HG03045 (cell line): ENCODE measurements around the gene LIN28A.
A peak's percentile ranks its signal among the peaks of the same experiment; 100 is the strongest.

Experiments
- ATAC-seq: cut with Tn5 transposase; IDR thresholded peaks from one replicate; pipeline ENCODE4 v1.9.1; 2021; ENCODE audit warnings: mild to moderate bottlenecking, moderate library complexity; ENCODE audit not compliant: unreplicated experiment

The LIN28A gene

DNA sequence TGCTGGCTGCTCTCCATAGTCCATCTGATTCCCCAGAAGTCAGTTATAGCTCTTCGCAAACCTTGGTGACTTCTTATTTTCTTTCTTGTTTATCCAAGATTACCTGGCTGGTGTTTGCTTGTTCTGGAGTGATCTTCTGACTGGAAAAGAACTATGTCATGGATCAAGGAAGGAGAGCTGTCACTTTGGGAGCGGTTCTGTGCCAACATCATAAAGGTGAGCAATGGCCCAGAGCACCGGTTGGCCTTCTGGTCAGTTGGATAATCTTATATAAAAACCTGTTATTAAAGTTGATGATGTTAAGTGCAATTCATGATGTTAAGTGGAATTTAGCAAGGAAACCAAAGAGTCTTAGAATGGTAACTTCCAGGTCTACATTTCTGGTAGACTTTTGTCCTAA, 22.2 kb downstream of the LIN28A start:
- no peak for ATAC-seq

DNA sequence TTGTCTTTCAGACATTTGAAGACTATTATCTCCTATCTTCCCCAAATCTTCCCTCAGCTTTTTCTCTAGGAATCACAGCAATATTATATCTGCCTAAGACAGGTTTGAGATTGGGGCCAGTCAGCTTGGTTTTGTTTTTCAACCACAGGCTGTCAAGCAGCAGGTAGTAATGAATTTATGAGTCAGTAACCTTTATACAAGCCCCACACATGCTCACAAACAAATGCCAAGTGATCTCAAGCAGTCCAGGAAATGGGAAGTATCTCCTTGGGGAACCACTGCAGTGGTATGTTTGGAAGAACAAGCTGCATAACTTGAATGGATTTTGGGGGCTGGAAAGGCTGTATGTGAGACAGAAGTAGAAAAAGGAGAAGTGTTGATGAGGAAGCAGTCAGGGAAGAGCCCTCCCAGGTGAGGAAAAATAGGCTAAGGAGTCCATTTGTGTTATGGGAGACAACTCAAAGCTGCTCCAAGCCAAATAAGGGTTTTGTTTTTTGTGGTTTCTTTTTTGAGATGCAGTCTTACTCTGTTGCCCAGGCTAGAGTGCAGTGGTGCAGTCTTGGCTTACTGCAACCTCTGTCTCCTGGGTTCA, 23.6 kb downstream of the LIN28A start:
- no peak for ATAC-seq

DNA sequence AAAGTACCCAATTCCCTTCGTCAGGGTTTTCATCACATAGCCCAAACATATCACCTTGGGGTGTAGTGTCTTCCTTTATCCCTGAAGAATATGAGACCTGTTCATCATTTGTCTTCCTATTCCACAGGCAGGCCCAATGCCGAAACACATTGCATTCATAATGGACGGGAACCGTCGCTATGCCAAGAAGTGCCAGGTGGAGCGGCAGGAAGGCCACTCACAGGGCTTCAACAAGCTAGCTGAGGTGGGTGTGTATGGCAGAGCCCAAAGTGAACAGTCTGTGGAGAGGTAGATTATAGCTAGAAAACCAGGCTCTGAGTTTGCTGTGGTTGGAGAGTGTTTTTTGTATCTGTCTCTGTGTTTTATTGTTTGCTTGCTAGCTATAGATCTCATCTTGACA, 27.4 kb downstream of the LIN28A start:
- no peak for ATAC-seq

DNA sequence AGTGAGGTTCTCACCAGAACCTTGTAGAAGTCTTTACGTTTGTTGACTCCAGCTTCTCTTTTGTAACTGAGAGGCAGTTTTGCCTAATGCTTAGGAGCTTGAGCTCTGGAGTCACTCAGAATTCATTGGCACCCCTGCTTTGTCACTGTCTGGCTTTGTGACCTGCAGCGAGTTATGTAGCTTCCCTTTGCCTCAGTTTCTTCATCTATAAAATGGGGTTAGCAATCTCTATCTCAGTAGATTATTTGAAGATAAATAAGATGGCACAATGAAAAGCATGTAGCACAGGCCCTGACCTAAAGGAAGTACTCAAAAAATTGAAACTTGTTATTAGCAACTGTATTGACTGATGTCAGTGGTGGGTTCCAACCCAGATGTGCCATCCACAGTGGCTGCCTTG, 29.6 kb downstream of the LIN28A start:
- no peak for ATAC-seq

DNA sequence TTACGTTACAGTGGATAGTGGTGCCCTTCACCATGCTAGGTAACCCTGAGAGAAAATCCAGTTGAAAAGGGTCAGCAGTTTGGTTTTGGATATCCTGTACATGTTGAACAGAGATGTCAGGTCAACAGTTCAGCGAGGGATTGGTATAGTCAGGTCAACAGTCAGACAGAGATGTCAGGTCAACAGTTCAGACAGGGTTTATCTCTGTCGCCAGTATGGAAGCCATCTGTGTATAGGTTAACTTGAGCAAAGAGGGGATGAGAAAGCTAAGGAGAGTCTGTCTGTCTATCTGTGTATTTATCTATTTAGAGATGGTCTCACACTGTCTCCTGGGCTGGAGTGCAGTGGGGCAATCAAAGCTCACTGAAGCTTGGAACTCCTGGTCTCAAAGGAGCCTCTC, 39.3 kb downstream of the LIN28A start:
- no peak for ATAC-seq

DNA sequence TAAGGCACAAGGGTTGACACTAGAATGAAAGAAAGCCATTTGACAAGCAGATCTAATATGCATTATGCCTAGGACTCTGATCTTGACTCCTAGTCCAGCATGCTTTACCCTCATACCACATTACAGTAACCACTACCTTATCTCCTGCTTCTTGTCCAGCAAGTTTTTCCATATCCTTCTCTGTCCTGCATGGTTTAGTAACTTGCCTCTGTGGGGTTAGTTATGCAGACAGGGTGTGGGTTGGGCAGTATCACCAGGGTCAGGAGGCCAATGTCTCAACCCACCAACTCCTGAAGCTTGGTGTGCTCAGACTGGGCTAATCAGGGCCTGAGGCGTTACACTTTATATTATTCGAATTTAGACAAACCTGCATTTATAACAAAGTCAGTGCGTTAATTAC, 40.3 kb downstream of the LIN28A start:
- no peak for ATAC-seq

DNA sequence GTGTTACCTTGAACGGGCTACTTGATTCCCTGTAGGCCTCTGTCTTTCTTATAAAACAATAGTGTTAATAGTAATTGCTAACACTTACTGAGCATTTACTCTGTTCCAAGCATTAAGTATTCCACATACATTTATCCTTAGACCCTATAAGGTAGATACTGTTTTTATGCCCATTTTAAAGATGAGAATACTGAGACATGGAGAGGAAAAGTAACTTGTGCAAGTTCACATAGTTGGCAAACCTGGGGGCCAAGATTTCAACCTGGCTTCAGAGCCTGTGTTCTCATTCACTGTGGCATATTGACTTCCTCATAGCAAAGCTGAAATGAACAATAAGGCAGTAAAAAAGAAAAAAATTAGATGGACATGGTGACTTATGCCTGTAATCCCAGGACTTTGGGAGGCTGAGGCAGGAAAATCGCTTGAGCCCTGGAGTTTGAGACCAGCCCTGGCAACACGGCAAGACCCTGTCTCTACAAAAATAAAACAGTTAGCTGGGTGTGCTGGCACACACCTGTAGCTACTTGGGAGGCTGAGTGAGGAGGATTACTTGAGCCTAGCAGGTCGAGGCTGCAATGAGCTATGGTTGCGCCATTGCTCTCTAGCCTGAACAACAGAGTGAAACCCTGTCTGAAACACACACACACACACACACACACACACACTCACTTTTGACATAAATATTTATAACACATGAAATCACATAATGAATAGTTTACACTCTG, 42.0 kb downstream of the LIN28A start:
- no peak for ATAC-seq

DNA sequence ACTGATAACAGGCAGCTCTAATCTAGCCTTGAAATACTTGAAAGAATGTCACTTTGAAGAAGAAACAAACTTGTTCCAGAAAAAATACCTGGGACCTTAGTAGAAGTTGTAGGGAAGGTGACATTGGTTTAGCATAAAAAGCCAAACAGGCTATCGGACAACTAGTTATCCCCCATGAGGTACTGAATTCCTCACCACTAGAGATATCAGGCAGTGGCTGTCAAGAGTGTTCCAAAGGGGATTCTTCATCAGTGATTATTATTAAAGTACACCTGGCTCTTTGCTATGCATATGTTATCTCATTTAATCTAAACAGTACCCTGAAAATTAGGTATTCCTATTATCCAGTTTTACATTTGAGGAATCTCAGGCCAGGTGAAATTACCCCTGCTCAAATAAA, 48.5 kb downstream of the LIN28A start:
- no peak for ATAC-seq

DNA sequence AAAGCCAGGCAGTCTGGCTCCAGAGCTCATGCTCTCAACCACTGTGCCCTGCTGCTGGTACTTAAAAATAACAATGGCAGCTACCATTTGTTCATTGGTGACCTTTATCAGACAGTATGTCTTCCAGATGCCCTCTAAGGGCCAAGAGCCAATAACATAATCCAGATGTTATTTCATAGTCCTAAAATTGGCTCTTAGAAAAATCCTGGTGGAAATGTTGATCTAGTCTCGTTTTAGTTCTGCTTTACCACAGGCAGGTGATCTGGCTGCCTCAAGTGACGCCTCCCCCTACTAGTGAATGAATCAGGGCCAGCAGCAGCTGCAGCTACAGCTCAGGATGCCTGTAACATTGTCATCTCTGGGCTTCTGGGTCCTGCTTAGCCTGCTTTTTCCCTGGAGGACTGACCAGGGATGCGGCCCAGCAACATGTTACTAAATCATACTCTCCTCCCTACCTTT, 49.0 kb downstream of the LIN28A start:
- no peak for ATAC-seq

DNA sequence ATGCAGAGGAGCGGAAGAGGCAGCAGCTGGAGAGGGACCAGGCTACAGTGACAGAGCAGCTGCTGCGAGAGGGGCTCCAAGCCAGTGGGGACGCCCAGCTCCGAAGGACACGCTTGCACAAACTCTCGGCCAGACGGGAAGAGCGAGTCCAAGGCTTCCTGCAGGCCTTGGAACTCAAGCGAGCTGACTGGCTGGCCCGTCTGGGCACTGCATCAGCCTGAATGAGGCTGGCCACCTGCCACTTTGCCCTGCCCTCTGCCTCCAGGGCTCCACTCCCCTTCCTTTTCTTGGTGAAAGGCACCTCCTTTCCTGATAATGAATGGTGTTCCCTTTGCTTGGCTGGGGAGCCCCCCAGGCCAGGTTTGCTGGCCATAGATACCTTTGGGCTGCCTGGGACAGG, 58.3 kb downstream of the LIN28A start:
- no peak for ATAC-seq

DNA sequence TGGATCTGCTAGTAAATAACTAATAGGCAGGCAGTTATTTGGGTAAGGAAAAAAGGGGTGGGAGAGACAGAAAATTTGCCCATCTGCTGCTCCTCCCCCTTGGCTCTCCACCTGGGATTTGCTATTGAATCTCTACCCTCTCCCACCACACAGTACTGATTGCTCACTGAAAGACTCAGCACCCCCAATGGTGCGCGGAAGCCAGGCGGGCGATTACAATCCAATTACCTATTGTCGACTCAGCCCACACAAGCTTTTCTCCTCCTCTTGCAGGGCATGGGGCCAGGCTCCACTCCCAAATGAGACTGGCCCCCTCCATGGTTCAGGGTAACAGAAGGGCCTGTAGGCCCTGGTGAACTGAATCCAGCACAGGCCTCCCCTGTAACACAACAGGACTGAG, 58.9 kb downstream of the LIN28A start:
- no peak for ATAC-seq

DNA sequence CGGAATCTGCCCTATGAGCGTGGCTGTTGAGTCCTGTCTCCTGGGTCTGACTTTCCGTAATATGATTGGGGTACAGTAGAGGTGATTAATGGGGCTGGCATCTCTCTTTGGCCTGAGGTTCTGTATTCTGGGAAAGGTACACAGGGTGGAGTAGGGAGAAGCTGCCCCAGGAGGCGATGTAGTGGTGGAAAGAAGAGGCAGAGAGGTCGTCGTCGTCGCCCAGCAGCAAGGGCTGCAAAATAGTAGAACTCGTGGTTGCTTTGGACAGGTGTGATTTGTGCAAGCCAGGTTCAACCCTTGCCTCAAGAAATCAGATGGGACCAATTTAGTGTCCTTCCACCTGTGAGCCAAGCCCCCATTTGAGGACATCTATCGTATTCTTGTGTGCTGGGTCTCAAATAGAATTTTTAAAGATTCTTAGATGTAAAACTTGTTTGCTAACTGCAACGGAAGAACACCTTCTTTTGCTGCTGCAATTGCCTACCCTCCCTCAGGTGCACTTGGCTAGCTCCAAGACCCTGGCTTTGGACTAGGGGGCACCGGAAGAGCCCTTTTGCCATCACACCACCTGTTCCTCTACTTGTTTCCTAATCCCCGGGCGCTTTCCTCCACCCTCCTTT, 60.4 kb downstream of the LIN28A start:
- no peak for ATAC-seq

DNA sequence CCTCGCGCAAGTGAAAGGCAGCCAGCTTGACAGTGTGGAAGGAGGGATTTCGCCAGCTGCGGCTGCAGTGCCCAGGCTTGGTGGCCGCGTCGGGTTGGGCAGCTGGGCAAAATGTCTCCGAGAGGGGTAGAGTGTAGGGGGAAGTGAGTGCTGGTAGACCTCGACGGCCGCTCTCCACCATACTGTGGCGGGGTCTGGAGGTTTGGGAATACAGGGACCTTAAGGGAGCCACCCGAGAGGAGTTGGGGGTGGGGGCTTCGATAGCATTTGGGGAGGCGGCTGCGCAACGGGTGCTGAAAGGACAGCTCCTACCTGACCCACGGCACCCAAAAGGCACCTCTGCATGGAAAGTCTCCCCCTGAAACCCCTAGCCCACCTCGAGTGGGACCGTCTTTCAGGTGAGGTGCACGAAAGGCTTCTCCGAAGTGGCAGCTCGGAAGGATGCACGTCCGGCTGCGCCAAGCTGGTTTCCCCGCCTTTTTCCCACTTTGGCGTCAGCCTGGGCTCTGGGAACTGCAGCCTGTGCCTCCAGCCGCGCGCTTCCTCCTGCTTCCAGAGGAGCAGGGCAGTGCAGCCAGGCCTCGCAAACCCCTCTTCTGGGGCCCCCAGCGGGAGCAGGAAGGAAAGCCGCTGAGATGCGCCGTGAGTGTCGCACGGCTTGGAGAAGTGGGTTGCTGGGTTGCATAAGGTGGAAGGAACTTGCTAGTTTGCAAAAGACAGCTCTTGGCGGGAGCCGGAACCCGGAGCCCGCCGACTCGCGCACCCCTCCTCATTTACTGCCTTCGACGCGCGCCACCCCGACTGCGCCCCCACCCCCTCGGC, 61.1 kb downstream of the LIN28A start:
- no peak for ATAC-seq

DNA sequence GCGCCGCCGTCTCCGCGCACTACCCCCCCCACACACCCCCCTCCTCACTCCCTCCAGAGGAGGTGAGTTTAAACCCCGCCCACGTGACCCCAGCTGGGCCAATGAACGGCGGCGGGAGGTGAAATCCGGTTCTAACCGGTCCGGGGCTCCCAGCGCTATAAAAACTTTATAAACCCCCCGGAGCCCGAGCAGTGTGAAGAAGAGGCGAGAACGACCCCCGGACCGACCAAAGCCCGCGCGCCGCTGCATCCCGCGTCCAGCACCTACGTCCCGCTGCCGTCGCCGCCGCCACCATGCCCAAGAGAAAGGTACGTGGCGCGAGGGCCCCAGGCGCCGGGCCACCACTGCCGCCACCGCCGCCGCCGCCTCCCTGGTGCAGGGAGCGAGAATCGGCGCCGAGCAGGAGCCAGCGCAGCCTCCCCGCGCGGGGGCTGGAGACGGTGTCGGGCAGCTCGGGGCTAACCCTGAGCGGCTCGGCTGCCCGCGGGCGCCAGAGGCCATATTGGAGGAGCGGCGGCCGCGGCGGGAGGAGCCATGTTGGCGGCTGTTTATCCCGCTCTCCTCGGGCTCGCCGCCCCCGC, 61.8 kb downstream of the LIN28A start, which contains the start of gene HMGN2:
TSS of gene HMGN2 (plus strand) at position 121 of the 581 bp plus-strand sequence. CDS start at position 294, 173 bp downstream.
- ATAC-seq: peak; percentile 45

DNA sequence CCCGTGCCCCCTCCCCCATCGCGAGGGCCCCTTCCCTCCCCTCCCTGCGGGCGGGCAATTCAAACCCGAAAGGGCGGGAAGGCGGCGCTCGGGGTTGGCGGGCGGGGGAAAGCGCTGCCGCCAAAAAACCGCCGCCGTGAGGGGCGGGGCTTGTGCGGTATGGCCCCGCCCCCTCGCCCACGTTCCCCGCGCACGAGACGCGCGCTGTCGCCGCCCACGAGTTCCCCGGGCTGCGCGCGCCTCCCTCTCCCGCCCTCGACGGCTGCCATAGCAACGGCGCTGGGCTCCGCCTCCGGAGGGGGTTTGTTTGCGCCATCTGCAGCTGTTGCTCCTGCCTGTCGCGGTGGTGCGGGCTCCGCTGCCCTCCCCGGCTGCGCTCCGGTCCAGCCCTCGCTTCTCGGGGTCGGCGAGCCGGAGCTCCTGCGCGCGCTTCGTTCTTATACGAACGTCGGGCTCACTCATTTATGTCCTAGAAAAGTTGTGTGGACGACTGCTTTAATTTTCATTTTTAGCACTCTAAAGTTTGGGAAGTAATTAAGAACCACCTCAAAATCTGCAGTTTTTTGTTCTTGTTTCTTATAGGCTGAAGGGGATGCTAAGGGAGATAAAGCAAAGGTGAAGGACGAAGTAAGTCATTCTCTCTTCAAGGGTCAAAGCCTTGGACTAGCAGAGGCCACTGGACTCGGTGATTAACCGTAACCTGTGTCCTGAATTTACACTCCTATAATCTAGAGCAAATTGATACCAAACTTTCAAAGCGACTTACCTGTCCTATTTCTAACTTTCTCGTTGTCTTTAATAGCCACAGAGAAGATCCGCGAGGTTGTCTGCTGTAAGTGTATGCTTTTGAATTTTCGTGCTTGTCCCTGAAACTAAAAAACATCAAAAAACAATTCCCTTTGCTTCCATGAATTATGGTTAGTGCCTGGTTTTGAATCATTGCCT, 62.6 kb downstream of the LIN28A start:
- ATAC-seq: peak; percentile 82

DNA sequence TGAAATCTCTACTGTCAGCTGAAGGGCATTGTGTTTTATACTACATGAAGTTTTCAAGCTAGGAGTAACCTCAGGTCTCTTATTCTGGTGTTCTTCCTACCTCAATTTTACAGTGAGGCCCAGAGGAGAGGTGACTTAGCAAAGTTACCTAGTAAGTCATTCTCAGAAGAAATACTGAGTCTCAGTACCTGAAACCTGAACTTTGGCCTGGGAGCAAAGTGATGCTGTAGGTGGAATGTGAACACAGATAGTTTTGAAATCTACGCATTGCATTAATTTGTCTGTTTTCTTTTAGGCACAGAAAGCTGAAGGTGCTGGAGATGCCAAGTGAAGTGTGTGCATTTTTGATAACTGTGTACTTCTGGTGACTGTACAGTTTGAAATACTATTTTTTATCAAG, 64.2 kb downstream of the LIN28A start:
- no peak for ATAC-seq

DNA sequence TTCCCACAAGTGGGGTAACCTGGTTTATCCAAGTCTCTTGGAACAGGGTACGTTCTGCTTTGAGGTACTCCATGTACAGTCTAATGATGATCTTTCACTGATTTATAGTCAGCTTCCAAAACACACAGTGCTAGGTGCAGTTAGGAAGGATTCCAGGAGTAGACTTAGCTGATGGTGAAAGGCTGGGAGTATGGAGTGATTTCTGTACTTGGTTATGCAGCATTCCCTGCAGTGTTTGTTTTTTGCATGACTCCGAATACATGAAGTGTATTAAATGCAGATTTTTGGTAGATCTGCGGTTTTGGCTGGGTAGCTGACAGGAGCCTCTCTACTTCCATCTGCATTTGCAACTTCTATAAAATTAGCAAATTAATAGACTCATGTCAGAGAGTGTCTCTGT, 65.4 kb downstream of the LIN28A start:
- no peak for ATAC-seq

DNA sequence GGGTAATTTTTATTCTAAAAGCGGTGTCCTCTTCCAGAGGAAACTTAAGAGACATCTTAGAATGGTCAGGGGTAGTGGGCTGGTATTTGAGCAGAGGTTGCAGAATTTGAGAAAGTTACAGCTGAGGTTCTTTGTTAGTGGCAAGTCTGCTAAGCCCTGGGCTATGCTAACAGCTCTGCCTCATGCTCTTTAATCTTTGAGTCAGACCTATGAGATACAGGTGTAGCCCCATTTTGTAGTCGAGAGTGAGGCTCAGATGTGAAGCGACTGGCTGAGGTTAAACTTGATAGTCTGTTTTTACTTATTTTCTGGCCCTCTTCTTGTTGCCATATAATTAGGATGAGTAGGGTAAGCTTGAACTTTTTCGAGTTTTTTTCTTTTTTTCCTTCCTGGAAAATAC, 66.3 kb downstream of the LIN28A start:
- no peak for ATAC-seq

DNA sequence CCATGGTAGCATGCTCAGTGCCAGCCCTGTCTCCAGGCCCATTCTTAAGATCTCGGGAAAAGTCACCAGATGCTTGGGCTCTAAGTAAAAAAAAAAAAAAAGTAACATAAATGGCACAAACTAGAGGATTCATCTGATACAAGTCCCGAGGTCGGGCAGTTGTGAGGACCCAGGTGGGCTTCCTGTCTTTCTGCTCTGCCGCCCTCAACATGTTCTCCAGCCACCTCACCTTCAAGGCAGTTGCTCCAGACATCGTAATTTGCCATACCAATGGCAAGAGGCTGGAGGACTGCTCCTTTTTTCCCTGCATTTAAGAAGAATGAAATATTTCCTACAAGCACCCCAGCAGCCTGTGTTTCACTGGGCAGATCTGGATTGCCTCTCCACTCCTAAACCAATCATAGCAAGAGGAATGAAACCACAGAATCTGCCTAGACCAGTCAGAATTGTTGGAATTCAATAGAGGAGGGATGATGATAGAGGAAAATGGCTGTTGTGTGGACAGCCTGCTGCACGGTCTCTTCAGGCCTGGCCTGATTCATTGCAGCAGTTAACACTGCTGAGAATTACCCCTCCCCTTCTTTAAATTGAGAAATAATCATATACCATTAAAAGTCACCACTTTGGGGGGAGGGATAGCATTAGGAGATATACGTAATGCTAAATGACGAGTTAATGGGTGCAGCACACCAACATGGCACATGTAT, 67.0 kb downstream of the LIN28A start:
- no peak for ATAC-seq
